Measurements from ENCODE around the gene ASCL4.

ASCL4 gene

DNA sequence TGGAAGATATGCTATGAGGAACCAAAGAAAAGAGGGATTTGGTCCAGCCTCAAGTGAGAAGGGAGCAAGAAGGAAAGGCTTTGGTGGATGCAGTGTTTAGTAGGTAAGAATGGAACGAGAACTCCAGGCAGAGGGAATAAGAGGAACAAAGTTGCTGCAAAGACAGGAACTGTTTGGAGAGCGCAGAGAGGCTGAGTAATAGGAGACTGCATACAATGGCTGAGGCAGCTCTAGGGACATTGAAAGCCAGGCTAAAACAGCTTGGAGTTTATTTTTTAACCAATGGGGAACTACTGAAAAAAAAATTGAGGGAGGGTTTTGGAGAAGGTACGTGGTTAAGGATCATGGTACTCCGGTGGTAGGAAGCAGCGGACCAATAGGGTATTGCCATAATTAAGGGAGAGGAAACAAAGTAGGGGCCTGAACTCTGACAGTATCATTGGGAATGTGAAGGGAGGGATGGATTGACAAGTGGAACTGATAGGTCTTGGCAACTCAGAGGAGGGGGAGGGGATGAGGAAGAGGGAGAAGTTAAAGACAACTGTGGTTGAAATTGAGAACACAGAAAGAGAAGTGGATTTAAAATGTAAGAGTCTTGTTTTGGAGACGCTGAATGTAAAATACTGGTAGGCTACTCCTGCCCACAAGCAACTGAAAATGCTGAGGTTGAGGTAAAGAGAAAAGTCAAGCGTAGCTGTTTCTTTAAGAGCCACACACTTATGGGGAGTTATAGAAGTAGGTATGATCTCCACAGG lies 4.8 kb downstream of the ASCL4 start:
- DNase-seq = no peak

DNA sequence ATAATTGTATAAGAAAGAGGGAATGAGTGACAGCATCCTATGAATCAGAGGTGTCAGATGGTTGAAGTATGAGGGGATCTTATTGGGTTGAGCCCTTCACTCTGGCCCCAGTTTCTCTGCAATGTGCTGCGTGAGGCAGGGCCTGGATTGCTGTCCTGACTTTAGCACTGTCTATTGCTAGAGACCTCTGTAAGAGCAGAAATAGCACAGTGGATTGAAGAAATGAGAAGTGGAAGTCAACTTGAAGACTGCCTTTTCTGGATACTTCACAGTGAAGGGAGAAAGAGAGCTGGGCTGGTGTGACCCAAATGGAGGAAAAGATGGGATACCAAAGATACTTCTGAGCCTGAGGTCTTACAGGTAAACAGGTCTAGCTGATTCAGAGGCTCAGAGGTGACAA lies 5.8 kb downstream of the ASCL4 start:
- no peak for DNase-seq

DNA sequence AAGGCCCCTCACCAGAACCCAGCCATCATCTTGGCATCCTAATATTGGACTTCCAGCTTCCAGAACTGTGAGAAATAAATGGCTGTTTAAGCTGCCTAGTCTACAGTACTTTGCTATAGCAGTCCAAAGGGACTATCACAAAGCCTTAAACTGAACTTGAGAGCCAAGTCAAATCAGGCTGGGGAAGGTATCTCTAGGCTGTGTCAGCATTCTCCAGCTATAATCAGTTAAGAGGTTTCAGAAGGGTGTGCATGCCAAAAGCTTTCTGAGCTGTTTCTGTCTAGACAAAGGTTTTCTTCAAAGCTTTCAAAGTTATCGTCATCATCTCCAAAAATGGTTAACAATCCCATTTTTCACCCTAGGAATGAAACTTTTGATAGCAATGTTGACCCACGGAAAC lies 7.6 kb downstream of the ASCL4 start:
- DNase-seq = no peak

DNA sequence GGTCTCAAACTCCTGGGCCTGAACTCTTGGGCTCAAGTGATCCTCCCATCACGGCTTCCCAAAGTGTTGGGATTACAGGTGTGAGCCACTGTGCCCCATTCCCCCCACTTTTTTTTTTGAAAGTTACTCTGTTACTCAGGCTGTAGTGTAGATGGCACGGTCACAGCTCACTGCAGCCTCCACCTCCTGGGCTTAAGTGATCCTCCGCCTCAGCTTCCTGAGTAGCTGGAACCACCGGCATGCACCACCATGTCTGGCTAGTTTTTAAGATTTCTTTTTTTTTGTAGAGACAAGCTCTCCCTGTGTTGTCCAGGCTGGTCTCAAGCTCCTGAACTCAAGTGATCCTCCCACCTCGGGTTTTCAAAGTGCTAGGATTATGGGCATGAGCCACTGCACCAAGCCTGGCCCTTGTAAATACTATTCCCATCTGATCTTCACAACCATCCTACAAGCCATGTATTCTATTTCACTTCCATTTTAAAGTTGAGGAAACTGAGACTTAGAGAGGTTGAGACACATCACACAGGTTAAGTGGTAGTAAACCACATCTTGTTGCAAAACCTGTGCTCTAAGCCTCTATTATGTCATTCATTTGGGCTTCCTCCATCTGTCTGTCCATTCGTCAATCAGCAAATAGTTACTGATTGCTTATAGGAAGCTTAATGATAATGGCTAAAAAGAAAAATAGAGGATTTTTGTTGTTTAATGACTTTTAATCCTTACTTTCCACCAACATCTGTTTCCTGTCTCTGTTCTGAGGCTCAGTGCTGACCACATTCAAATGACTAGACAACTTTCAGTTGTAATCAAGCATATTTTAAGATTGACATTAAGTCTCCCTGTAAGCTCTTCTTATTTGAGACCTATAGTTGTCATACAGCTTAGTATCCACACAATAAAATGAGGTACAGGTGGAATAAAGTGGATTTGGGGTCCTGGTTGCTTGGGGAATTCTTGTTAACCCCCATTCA lies 9.2 kb downstream of the ASCL4 start:
- no peak for DNase-seq

DNA sequence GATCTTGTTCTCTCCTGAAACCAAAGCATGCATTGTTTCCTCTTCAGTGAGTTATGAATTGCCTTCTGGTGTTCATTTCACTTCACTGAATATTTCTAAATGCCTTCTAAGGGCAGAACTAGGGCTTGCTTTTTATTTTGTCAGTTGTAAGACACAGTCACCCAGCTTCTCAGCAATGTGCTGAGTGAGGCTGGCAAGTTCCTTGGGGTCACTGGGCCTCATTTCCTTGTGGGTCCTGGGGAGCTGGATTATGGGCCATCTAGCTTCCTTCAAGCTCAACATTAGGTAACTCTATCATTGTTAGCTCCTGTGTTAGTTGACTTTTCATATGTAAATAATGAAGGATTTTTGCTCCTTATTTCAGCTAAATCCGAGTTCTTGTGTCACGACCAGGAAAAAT lies 13.8 kb downstream of the ASCL4 start:
- DNase-seq = no peak

DNA sequence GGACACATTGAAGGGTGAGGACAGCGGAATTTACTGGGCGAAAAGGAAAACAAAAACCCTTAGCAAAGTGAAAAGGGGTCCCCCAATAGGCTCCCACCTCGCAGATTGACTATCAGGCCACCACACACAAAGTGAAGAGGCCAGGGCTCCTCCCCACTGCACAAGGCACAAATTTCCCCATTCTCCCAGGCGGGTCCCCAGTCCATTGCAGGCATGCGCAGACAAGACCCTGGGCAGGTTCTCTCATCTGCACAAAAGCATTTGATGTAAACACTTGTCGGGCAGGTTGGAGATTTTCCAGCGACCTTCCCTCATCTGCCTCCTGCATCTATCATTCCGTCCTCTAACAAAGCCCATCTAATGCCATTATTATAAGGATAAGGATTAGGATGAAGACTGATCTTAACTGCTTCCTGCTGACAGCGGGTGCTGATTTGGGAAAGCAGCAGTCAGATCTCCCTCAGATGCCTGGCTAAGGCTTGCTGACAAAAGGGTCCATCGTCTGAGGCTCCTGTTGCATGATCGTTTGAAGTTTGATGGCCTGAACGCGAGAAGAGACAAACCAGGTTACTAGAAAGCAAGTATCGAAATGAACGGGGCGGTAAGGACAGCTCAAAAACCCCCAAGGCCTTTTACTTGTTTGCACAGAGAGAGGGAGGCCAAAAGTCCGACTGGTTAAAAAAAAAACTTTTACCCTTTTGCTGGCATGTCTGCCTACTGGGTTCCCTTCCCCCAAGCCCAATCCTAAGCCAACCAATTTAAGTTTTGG lies 14.4 kb downstream of the ASCL4 start:
- DNase-seq = no peak

DNA sequence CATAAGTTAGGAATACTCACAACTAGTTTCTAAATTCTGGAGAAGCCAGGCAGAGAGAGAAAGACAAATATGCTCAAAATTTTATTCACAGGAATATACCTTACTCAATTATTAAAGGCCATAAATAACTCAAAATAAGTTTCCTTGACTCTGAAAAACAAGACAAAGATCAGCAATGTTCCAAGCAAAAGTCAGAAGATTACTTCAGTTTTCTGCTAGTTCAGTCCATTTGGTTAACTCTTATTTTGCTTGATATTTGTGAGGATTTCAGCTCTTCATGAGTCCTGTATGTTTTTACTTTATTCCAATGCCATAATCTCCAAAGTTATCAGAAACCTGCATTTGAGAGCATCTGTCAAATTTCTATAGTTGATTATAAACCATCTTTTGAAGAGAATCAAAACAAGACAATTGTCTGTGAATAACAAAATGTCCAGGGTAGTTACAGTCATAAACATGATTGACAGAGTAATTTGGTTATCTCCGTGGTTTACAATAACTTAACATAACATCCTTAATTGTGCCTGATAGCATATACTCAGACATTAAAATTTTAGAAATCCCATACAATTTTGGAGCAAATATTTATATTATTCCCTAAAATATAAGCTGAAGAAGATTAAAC lies 17.1 kb downstream of the ASCL4 start:
- no peak for DNase-seq

DNA sequence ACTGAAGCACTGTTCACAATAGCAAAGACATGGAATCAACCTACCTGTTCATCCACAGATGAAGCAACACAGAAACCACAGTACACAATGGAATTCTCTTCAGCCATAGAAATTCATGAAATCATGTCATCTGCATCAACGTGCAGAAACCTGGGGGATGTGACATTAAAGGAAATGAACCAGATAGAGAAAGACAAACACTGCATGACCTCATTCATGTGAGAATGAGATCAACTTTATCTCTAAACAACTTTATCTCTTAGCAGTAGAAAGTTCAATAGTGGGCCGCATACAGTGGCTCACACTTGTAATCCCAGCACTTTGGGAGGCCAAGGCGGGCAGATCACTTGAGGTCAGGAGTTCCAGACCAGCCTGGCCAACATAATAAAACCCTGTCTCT lies 19.9 kb downstream of the ASCL4 start:
- no peak for DNase-seq

DNA sequence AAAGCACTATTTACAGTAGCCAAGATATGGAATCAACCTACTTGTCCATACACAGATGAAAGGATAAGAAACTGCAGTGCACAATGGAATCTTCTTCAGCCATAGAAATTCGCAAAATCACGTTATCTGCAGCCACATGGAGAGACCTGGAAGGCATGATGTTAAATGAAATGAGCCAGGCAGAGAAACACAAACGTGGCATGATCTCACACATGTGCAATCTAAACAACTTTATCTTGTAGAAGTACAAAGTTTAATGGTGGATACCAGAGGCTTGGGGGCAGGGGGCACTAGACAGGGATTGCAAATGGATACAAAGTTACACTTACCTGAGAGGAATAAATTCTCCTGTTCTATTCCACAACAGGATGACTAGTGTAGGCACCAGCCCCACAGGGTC lies 24.1 kb downstream of the ASCL4 start:
- DNase-seq = no peak

DNA sequence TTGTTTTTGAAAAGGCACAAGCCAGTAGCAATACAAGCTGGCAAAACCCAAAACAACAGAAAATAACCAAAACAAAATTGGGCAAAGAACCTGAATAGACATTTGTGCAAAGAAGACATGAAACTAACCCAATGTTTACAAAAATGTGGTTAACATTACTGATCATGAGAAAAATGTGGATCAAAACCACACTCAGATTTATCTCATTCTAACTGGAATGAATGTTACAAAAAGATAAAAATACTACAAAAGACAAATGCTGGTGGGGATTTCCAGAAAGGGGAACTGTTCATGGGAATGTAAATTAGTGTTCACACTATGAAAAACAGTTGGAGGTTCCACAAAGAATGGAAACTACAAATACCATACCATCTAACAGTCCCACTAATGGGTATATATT lies 26.6 kb downstream of the ASCL4 start:
- DNase-seq = no peak

DNA sequence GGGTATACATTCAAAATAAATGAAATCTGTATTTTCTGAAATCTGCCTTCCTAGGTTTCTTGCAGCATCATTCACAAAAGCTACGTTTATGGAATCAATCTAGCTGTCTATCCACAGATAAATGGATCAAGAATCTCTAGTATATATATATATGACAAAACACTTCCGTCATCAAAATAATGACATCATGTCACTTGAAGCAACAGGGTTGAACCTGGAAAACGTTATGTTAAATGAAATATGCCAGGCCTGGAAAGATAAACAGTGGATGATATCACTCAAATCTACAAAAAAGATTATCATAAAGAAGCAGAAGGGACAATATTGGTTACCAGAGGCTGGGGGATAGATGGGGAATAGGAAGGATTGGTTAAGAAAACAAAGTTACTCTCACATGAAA lies 28.6 kb downstream of the ASCL4 start:
- DNase-seq = no peak

DNA sequence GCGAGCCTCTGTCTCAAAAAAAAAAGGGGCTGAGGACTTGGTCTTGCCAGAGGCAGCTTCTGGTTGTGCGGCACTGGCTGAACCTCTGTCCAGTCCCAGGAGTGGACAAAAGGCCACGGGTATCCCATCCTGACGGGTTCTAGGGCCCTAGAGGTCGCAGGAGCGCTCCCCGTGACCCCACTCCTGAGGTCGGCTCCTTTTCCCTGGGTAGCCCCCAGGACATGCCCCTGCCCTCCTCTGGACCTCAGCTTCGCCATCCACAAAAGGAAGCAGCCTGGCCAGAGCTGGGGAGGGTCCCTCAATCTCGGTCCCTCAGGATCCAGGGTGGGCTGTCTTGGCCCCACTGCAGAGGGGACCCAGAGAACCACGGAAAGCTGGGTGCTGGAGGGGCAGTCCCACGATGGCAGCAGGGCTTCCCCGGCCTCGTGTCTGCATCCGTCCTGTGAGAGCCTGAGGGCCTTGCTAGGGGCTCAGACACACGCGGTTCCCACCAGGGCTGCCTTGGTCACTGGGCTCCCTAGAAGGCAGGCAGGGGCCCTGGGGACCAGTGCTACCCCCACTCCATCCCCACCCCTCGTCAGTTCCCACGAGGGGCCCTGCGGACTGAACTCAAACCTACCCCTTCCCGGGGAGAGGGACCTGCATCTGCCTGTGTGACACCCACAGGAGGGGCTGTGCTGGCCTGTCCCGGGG lies 31.1 kb downstream of the ASCL4 start:
- DNase-seq = no peak

DNA sequence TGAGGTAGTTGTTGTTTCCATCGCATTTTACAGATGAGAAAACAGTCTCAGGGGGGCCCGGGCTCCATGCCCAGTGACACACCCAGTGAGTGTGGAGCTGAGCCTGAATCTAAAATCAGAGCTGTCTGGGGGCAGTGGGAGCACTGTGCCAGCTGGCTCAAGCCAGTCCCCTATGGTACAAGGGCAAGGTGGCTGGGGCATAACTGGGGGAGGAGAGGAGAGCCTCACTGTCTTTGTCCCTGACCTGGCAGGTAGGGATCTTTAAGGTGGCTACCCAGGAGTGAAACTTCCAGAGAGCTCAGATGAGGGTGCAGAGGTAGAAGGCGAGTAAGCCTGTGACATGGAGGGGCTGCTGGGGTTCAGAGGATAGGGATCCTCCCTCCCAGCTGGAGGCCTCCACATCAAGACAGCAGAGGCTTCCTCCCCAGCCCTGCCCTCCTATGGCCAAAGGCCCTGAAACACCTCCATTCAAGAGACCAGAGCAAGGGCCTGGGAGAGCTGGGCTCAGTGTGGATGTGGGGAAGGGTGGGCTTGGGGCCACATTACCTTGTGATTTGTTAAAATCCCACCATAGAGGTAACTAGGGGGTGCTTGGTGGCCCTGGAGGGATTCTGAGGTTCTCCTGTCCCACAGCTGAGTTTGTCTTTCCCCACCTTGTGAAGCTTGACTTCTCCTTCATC lies 33.1 kb downstream of the ASCL4 start:
- DNase-seq = no peak

DNA sequence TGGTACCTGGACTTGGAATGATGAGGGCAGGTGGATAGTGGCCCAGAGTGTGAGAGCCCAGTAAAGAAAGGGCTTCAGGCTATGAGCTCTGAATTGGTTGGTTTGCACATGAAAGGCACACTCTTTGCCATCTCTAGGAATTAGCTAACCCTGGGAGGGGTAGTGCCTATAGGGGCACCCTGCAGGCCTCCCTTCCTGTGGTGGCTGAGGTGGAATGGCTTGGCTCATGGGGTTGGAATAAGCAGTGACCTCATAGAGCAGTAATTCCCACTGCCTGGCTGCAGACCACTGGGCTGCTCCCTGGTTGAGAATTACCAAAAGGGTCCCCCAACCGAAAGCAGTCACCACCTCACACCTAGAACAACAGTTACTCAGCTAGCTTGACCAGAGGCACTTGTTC lies 42.7 kb downstream of the ASCL4 start:
- no peak for DNase-seq

DNA sequence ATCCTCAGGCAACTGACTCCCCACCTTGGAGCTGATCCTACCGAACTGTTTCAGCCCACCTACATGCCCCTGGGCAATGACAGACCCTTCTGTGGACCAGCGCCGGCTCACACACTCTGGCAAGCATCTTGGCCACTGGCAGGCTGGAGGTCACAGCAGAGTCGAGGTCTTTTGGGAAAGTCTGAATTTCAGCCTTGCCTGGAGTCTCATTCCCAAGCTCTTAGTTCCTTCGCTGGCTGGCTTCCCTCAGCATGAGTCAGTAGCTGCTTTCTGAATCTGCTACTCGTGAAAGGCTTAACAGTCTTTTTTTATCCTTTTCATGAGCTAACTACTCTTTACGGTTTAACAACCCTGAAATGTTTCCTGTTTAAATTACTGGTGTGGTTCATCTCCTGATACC lies 44.5 kb downstream of the ASCL4 start:
- no peak for DNase-seq

DNA sequence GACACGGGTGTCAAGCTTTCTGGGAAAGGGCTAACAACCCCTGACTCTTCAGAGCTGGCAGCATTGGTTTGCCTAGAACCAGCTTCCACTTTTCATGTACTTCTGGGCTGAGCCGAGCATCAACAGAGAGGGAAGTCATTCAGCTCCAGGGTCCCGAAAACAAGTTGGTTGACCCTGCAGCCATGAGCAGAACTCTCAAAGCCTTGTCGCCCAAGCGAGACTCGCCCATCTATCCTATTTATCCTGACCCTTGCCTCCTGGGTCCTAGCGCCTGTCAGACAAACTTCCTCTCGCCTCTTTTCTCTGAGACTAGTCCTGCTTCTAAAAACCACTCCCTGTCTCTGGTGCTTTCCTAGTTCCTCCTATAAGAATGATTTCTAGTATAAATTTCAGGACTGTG lies 47.9 kb downstream of the ASCL4 start:
- DNase-seq = no peak

All from GOT3 (cell line).